Endodermal cell (in vitro differentiated cells): ENCODE data around the gene SLX9. TPM values are rescaled to one million over a fixed set of nuclear protein-coding genes. Genes with fewer than 3 reads are reported as not detected.
"Not testable (repeated sequence)": the region's sequence is repeated elsewhere in the genome, so short reads cannot be mapped to it uniquely, and the experiment has no call there.

ENCODE experiments used
- DNase-seq: peaks from one replicate; pipeline ENCODE4 v3.0.0-alpha.2; 2017
- H3K27ac ChIP-seq: 2 replicates; pipeline ENCODE4 v1.5.1; 2013; ENCODE audit warnings: mild to moderate bottlenecking, low read depth, low read length, moderate library complexity
- H3K27me3 ChIP-seq: 2 replicates; pipeline ENCODE4 v1.6.1; 2013; ENCODE audit warnings: mild to moderate bottlenecking, low read length, moderate library complexity; ENCODE audit not compliant: insufficient read depth, control insufficient read depth, poor library complexity, severe bottlenecking
- H3K36me3 ChIP-seq: 2 replicates; pipeline ENCODE4 v1.7.0; 2013; ENCODE audit warnings: mild to moderate bottlenecking, low read length, moderate library complexity; ENCODE audit not compliant: control insufficient read depth, insufficient read depth
- H3K4me1 ChIP-seq: one replicate; pipeline ENCODE4 v1.7.0; 2013; ENCODE audit warnings: low read length; ENCODE audit not compliant: control insufficient read depth, insufficient read depth
- H3K4me3 ChIP-seq: 2 replicates; pipeline ENCODE4 v1.5.1; 2013; ENCODE audit warnings: mild to moderate bottlenecking, low read length, moderate library complexity
- H3K9ac ChIP-seq: 2 replicates; pipeline ENCODE4 v1.6.1; 2013; ENCODE audit warnings: mild to moderate bottlenecking, low read length, moderate library complexity; ENCODE audit not compliant: poor library complexity, severe bottlenecking; ENCODE audit errors: extremely low read depth
- H3K9me3 ChIP-seq: 2 replicates; pipeline ENCODE4 v1.6.1; 2013; ENCODE audit warnings: mild to moderate bottlenecking, low read length, moderate library complexity; ENCODE audit not compliant: control insufficient read depth
- H3K27ac Mint-ChIP-seq: 2 replicates; pipeline ENCODE4 v1.8.0; 2020; ENCODE audit warnings: mixed read lengths
- H3K27me3 Mint-ChIP-seq: 2 replicates; pipeline ENCODE4 v1.8.0; 2021; ENCODE audit warnings: mild to moderate bottlenecking, mixed read lengths; ENCODE audit not compliant: insufficient read depth
- H3K36me3 Mint-ChIP-seq: 2 replicates; pipeline ENCODE4 v1.8.0; 2020; ENCODE audit warnings: low read depth, mixed read lengths
- H3K4me1 Mint-ChIP-seq: 2 replicates; pipeline ENCODE4 v1.8.0; 2020; ENCODE audit warnings: mixed read lengths
- H3K4me3 Mint-ChIP-seq: 2 replicates; pipeline ENCODE4 v1.8.0; 2020; ENCODE audit warnings: mild to moderate bottlenecking, moderate library complexity, mixed read lengths
- H3K9me3 Mint-ChIP-seq: 2 replicates; pipeline ENCODE4 v1.8.0; 2020; ENCODE audit warnings: mild to moderate bottlenecking, mixed read lengths
- CTCF ChIP-seq: fragments of 200-600 bp; sonication (generic); conservative IDR thresholded peaks from 2 replicates; pipeline ENCODE4 v1.5.0; 2021; ENCODE audit warnings: antibody characterized with exemption, mild to moderate bottlenecking
- WGBS, 2 experiments: methylation state at CpG; one replicate each; pipeline versions ENCODE4 v1.1.5 to v1.1.7; 2013; ENCODE audit warnings: missing lambda C conversion rate in 2 of 2, mixed read lengths in 1 of 2; ENCODE audit not compliant: insufficient coverage in 1 of 2, insufficient read length in 1 of 2; 5-methylcytosine and 5-hydroxymethylcytosine counted together
- total RNA-seq, 2 donors: library from RNA; stranded (reverse); fragmentation: NEBNext Ultra II Directional in 1 of 2; extraction: Animal tissue kit (Norgen Biotek cat#: 25700) in 1 of 2; gene quantifications; 2 replicates in 1 of 2; 3 replicates in 1 of 2; pipeline ENCODE4 v1.2.1, GENCODE V29; 2021

The SLX9 gene
- total RNA-seq, 2 donors from 2014 or later, result 38.0 to 48.9 TPM

GRCh38 chr21:45022736-45023135 lies 82.9 kb downstream of the SLX9 start:
- Histone ChIP-seq H3K4me3 (no peak overlapping the region), H3K27ac (no peak overlapping the region), H3K27me3 (peaks cover 20% of the 10 kb centered on the region), H3K9me3 (peaks cover 10% of the 10 kb centered on the region), H3K4me1 (no peaks in the 10 kb centered on the region), H3K36me3 (no peaks in the 10 kb centered on the region), H3K9ac (no peak overlapping the region)
- peak; percentile 13 for DNase-seq
- H3K27me3 Mint-ChIP-seq, result peaks cover 34% of the 10 kb centered on the region
- peaks cover 25% of the 10 kb centered on the region for H3K9me3 Mint-ChIP-seq
- H3K4me3 Mint-ChIP-seq, result no peak overlapping the region
- peaks cover 2% of the 10 kb centered on the region for H3K36me3 Mint-ChIP-seq
- no peaks in the 10 kb centered on the region for H3K4me1 Mint-ChIP-seq
- no peak for TF ChIP-seq CTCF
- no peak overlapping the region for H3K27ac Mint-ChIP-seq
- 87 to 94% methylated on average over 4 to 5 of the region's 5 CpGs for WGBS, 2 experiments

- H3K4me1 ChIP-seq, H3K4me1 Mint-ChIP-seq, H3K36me3 ChIP-seq, H3K27ac ChIP-seq, H3K27ac Mint-ChIP-seq, H3K4me3 Mint-ChIP-seq, H3K9ac ChIP-seq, DNase-seq, H3K4me3 ChIP-seq, H3K36me3 Mint-ChIP-seq, H3K9me3 ChIP-seq: not testable (repeated sequence)
- Mint-ChIP-seq H3K9me3 (peaks cover 25% of the 10 kb centered on the region), H3K27me3 (peaks cover 26% of the 10 kb centered on the region)
- peaks cover 14% of the 10 kb centered on the region for H3K27me3 ChIP-seq
- 80 to 84% methylated on average over 1 to 4 of the region's 4 CpGs for WGBS, 2 experiments
Measured at GRCh38 chr21:45024516-45024915, 84.7 kb downstream of the SLX9 start.

GRCh38 chr21:45026066-45026745 lies 86.4 kb downstream of the SLX9 start:
- Mint-ChIP-seq H3K27ac (no peak overlapping the region), H3K27me3 (peaks cover 15% of the 10 kb centered on the region), H3K36me3 (peaks cover 2% of the 10 kb centered on the region), H3K9me3 (peaks cover 25% of the 10 kb centered on the region), H3K4me3 (no peak overlapping the region), H3K4me1 (peaks cover 10% of the 10 kb centered on the region)
- peaks cover 23% of the 10 kb centered on the region for H3K27me3 ChIP-seq
- H3K27ac ChIP-seq, result no peak overlapping the region
- no peaks in the 10 kb centered on the region for H3K36me3 ChIP-seq
- H3K4me3 ChIP-seq, result no peak overlapping the region
- H3K9ac ChIP-seq, result no peak overlapping the region
- 93% methylated on average over 20 to 22 of the region's 22 CpGs for WGBS, 2 experiments
- no peak for TF ChIP-seq CTCF
- DNase-seq, result peak; percentile 36
- H3K9me3 ChIP-seq, result peaks cover 10% of the 10 kb centered on the region
- H3K4me1 ChIP-seq, result peaks cover 6% of the 10 kb centered on the region

Other genes starting within 250 kb of the SLX9 start
- not detected for gene KRTAP10-12, start 242.9 kb upstream of the SLX9 start, total RNA-seq
- gene TSPEAR, start 228.5 kb upstream of the SLX9 start, total RNA-seq, result 1 to 10 TPM; 1.5 to 6.0 TPM
- 10 to 100 TPM; 84.0 to 84.8 TPM for gene UBE2G2, start 138.2 kb upstream of the SLX9 start, total RNA-seq
- 10 to 100 TPM; 79.5 to 96.4 TPM for gene SUMO3, start 122.0 kb upstream of the SLX9 start, total RNA-seq
- gene PTTG1IP, start 66.3 kb upstream of the SLX9 start, total RNA-seq, result 100 to 1,000 TPM; 155 to 168 TPM
- gene ITGB2, start 19.1 kb upstream of the SLX9 start, total RNA-seq, result 1 to 10 TPM; 1.6 to 2.3 TPM
- gene ADARB1, start 134.6 kb downstream of the SLX9 start, total RNA-seq, result 10 to 100 TPM; 11.5 to 20.1 TPM